HL-60 (cell line): ENCODE results near the gene OSBPL7.

Experiments
- CTCF ChIP-seq: IDR thresholded peaks from one replicate; pipeline ENCODE4 v1.5.1; 2011; ENCODE audit warnings: low read length, control low read depth, inconsistent platforms; ENCODE audit not compliant: insufficient read depth
- GABPA ChIP-seq: IDR thresholded peaks from 2 replicates; pipeline ENCODE4 v1.6.1; 2012; ENCODE audit warnings: low read depth
- POLR2AphosphoS5 ChIP-seq: IDR thresholded peaks from 2 replicates; pipeline ENCODE4 v1.6.1; 2012; ENCODE audit warnings: low read depth
- REST ChIP-seq: IDR thresholded peaks from 2 replicates; pipeline ENCODE4 v1.6.1; 2012; ENCODE audit warnings: low read depth; ENCODE audit not compliant: insufficient replicate concordance

- TF ChIP-seq CTCF (no peak), REST (no peak), POLR2AphosphoS5 (no peak), GABPA (no peak)
Measured at GRCh38 chr17:47806913-47807255, 14.7 kb downstream of the OSBPL7 start.
